Right lobe of liver (tissue), 6 donors: ENCODE data around the gene RALB. TPM values are rescaled to one million over a fixed set of nuclear protein-coding genes. Genes with fewer than 3 reads are reported as not detected.
"Not testable (repeated sequence)": the region's sequence is repeated elsewhere in the genome, so short reads cannot be mapped to it uniquely, and the experiment has no call there.

Source experiments
- ATAC-seq, 4 donors: fragments of 200-7000 bp; cut with Tn5 transposase; one replicate each; pipeline ENCODE4 v1.9.1; 2020; ENCODE audit warnings: mild to moderate bottlenecking in 4 of 4, moderate library complexity in 4 of 4
- DNase-seq, 3 donors: peaks; one replicate each; pipeline ENCODE4 v3.0.0-alpha.2; 2020
- H3K27ac ChIP-seq, 3 donors: fragments of 200-600 bp; one replicate each; pipeline ENCODE4 v1.8.0; 2022
- H3K27me3 ChIP-seq, 2 donors: fragments of 200-600 bp; one replicate each; pipeline ENCODE4 v1.8.0; 2022
- H3K36me3 ChIP-seq, 4 donors: fragments of 200-600 bp; sonication (generic) in 1 of 4; one replicate each; pipeline versions ENCODE4 v1.5.1 to v1.8.0; 2017 to 2022; ENCODE audit warnings: control low read depth in 1 of 4
- H3K4me1 ChIP-seq, 4 donors: fragments of 200-600 bp; sonication (generic) in 1 of 4; one replicate each; pipeline versions ENCODE4 v1.5.1 to v1.8.0; 2017 to 2022; ENCODE audit warnings: control low read depth in 1 of 4
- H3K4me3 ChIP-seq, 3 donors: fragments of 200-600 bp; one replicate each; pipeline ENCODE4 v1.8.0; 2022
- H3K9me3 ChIP-seq, 4 donors: fragments of 200-600 bp; sonication (generic) in 1 of 4; one replicate each; pipeline versions ENCODE4 v1.5.1 to v1.8.0; 2017 to 2022; ENCODE audit warnings: control low read depth in 1 of 4
- POLR2A ChIP-seq: fragments of 450-650 bp; IDR thresholded peaks from one replicate; pipeline ENCODE4 v1.6.1; 2017; ENCODE audit warnings: antibody characterized with exemption, mild to moderate bottlenecking
- WGBS: methylation state at CpG from one replicate; pipeline ENCODE4 v1.1.6; 2018; ENCODE audit warnings: low coverage, low lambda C conversion rate; ENCODE audit not compliant: insufficient coverage; ENCODE audit errors: missing lambda C conversion rate; 5-methylcytosine and 5-hydroxymethylcytosine counted together
- intact Hi-C, 2 donors: fragments of 100-400 bp; cut with DNase I; formaldehyde crosslinking; loops; one replicate each; pipeline versions ENCODE4 v1.11.2 to v1.14.1; 2022
- total RNA-seq, 6 experiments: library from RNA; depleted of rRNA in 2 of 6; stranded (reverse); fragments of >200 nt in 2 of 6; fragmentation: NEBNext Ultra II Directional in 3 of 6; extraction: Animal tissue kit (Norgen Biotek cat#: 25700) in 3 of 6; gene quantifications; one replicate each; pipeline versions ENCODE4 v1.1.0 to v1.2.4, GENCODE V29; 2016 to 2023
- TF ChIP-seq, protein P1 (sequence below), 4 donors: fragments of 200-600 bp in 3 of 4; fragments of 450-650 bp in 1 of 4; IDR thresholded peaks; one replicate each; pipeline versions ENCODE4 v1.5.1 to v1.8.0; 2016 to 2022; ENCODE audit warnings: antibody characterized with exemption in 4 of 4, mild to moderate bottlenecking in 2 of 4
- donor health status: DM: no; HTN: yes; CAD: no.
- donor health status: DM: no; HTN: no; CAD: no.
- donor health status: DM: no; HTN: no; CAD: no.
- donor health status: DM: no; HTN: yes; CAD: no.
- donor health status: DM: no; HTN: yes; CAD: no.

Gene RALB
- total RNA-seq, 6 experiments from 2014 or later: 14.5 to 26.8 (median 18.6) TPM

DNA sequence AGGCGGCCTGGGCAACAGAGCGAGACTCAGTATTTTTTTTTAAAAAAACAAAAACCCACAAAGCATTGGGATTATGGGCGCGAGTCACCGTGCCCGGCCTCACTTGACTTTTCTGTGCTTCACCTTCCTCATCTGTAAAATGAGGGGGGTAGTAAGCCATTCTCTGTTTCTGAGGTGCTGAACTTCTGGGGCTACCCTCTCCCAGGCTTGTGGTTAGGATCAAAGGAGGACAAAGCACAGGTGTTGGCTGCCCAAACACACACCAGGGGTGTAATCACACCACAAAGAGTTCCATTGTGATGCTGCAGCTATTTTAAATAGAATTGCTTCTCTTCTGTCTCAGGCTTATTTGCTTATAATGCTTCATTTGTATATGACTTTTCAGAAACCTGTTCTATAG lies 57.5 kb downstream of the RALB start:
- DNase-seq: no peak
- TF ChIP-seq, protein P1, sequence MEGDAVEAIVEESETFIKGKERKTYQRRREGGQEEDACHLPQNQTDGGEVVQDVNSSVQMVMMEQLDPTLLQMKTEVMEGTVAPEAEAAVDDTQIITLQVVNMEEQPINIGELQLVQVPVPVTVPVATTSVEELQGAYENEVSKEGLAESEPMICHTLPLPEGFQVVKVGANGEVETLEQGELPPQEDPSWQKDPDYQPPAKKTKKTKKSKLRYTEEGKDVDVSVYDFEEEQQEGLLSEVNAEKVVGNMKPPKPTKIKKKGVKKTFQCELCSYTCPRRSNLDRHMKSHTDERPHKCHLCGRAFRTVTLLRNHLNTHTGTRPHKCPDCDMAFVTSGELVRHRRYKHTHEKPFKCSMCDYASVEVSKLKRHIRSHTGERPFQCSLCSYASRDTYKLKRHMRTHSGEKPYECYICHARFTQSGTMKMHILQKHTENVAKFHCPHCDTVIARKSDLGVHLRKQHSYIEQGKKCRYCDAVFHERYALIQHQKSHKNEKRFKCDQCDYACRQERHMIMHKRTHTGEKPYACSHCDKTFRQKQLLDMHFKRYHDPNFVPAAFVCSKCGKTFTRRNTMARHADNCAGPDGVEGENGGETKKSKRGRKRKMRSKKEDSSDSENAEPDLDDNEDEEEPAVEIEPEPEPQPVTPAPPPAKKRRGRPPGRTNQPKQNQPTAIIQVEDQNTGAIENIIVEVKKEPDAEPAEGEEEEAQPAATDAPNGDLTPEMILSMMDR (IDR thresholded peaks at IDR 0.05): no peak
- TF ChIP-seq POLR2A: no peak
- 92% methylated on average over 4 of the region's 6 CpGs for WGBS
- no peaks in the 10 kb centered on the region for H3K9me3 ChIP-seq
- H3K4me1 ChIP-seq: peaks cover 0 to 10% (median 0%) of the 10 kb centered on the region in 4 donors
- no peaks in the 10 kb centered on the region for H3K36me3 ChIP-seq
- no peak for ATAC-seq
- H3K27me3 ChIP-seq: no peaks in the 10 kb centered on the region
- no peak overlapping the region for H3K27ac ChIP-seq
- intact Hi-C loops: loop anchor here in 1 of 2 donors (10.0 kb wide), 1 partner anchor 365 kb away; no protein-coding TSS in a partner anchor
- H3K4me3 ChIP-seq: no peak overlapping the region

DNA sequence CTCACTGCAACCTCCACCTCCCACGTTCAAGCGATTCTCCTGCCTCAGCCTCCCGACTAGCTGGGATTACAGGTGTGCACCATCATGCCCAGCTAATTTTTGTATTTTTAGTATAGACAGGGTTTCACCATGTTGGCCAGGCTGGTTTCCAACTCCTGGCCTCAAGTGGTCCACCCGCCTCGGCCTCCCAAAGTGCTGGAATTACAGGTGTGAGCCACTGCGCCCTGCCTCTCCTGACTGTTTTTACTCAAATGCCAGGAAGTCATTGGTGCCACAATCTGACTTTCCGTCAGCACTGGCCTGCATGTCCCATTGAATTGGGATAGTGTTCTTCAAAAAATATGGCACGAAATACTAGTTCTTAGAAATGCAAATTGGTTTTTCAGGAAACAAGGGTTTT lies 58.2 kb downstream of the RALB start:
- WGBS: 91% methylated on average over 8 of the region's 8 CpGs
- not testable (repeated sequence) for ATAC-seq

DNA sequence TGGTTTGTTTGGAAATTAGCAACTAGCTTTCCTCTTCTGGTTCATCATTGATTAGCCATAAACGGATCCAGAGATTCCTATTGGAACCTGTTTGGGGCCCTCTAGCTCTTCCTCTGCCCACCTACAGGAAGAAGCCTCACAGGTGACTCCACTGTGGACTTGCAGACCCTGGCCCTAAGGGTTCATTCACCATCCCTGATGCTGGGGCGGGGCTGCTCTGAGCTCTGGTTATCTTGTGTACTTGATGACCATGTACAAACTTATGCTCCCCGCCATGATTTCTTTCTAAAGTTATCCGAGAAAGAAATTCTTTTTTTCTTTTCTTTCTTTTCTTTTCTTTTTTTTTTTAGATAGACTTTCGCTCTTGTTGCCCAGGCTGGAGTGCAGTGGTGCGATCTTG lies 59.4 kb downstream of the RALB start:
- 60% methylated on average over 6 of the region's 6 CpGs for WGBS
- TF ChIP-seq, protein P1 (IDR thresholded peaks at IDR 0.05): no peak
- no peak for TF ChIP-seq POLR2A
- intact Hi-C loops: loop anchor here in 1 of 2 donors (10.0 kb wide), 1 partner anchor 363 kb away; no protein-coding TSS in a partner anchor
- Histone ChIP-seq H3K36me3 (no peaks in the 10 kb centered on the region), H3K27me3 (no peaks in the 10 kb centered on the region), H3K4me1 (peaks cover 0 to 10% (median 0%) of the 10 kb centered on the region in 4 donors), H3K4me3 (no peak overlapping the region), H3K9me3 (no peaks in the 10 kb centered on the region), H3K27ac (no peak overlapping the region)
- ATAC-seq: no peak
- no peak for DNase-seq

More for the DNA sequence above, 58.2 kb downstream of the RALB start:
- not testable (repeated sequence) for H3K27me3 ChIP-seq, H3K9me3 ChIP-seq, H3K4me3 ChIP-seq, H3K27ac ChIP-seq, H3K36me3 ChIP-seq
- intact Hi-C loops: loop anchor here in 1 of 2 donors (10.0 kb wide), 1 partner anchor 364 kb away; no protein-coding TSS in a partner anchor
- DNase-seq: peak in 1 of 3 donors; percentile 22
- peaks cover 0 to 10% (median 0%) of the 10 kb centered on the region in 4 donors for H3K4me1 ChIP-seq

DNA sequence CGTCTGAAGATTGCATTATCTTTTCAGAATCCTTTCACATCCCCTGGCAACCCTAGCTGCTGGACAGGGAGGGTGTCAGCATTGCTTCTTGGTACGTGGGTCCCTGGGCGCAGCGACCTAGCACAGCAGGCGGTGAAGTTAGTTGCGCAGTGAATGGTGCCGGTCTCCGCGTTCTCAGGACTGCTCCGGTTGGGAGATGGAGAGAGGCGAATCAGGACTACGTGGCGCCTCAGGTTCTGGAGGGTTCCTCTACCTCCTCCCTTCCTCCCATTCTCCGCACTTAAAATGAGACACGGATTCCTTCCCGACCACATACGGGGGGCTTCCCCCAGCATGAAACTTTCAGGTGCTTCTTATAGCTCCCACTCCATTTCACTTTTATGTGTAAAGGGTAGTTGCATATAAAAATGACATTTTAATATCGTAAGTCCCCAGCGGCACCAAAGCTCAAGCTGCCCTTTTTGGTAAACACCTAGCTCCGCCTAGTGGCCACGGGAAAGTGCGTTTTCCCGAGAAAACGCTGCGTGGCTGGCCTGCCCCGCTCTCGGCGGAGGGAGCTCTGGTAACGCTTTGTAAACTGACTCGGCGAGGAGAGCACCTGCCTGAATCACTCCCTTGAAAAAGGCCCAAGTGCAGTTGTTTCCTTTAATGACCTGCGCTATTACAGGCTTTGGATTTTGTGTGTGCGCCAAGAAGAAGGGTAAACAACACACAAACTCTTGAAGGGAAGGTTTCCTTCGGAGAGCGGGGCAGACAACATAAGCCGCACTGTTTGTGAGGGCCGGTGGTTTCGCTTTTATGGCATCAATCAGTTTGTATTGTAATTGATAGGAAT lies 60.4 kb downstream of the RALB start:
- TF ChIP-seq, protein P1 (IDR thresholded peaks at IDR 0.05): peak; percentile 87 to 92 (median 90)
- no peak for TF ChIP-seq POLR2A
- H3K27ac ChIP-seq: peak overlapping the region in 1 of 3 donors; percentile 56
- peaks cover 0 to 10% (median 0%) of the 10 kb centered on the region in 4 donors for H3K4me1 ChIP-seq
- intact Hi-C loops: loop anchor here in 1 of 2 donors (10.0 kb wide), 1 partner anchor 362 kb away; no protein-coding TSS in a partner anchor
- peak overlapping the region; percentile 37 to 48 (median 47) for H3K4me3 ChIP-seq
- ATAC-seq: peak; percentile 92 to 96 (median 94)
- no peaks in the 10 kb centered on the region for H3K9me3 ChIP-seq
- DNase-seq: peak; percentile 83 to 84 (median 84)
- no peaks in the 10 kb centered on the region for H3K27me3 ChIP-seq
- H3K36me3 ChIP-seq: no peaks in the 10 kb centered on the region
- 1% methylated on average over 30 of the region's 38 CpGs for WGBS
